GM21515 (cell line): ENCODE measurements around the gene GMIP.
A peak's percentile ranks its signal among the peaks of the same experiment; 100 is the strongest.

ENCODE experiments used
- ATAC-seq: cut with Tn5 transposase; IDR thresholded peaks from one replicate; pipeline ENCODE4 v1.9.1; 2021; ENCODE audit not compliant: unreplicated experiment

The GMIP gene

DNA sequence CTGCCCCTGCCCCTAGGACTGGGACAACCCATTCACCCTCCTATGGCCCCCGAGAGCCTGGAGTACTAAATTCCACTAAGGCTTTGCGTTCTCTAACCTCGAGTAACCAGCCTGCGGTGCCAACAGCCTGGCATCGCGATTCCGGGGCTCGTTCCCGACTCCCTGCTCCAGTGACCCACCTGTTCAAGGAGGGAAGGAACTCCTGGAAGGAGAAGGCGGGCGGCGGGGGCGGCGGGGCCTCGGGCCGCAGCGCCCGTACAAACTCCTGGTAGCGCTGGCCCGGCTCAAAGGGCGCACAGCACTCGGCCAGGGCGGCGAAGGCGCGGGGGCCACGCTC, 6.3 kb downstream of the GMIP start:
- no peak for ATAC-seq

DNA sequence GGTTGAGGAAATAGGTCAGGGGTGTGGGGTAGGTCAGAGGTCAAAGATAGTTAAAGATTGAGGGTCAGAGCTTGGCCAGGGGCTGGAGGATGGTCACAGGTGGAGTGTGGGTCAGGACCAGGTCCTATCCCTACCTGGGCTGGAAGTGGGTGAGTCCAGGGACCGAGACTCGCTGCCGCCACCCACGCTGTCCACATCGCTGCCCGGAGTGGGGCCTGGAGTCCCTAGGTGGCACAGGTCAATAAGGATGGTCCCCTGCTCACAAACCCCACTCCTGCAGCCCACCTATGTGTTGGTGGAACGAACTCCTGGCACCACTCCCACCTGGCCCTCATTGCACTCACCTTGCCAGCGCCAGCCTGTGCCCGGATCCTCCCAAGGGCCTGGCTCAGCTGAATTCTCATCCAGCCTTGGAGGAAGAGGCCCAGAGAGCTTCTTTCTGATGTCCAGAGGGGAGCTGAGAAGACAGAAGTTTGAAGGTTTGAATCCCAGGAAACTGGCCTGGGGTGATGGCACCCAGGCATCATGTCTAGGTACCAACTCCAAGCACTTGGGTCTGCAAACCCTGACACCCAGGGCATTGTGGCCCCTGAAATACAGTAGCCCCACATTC, 6.8 kb downstream of the GMIP start:
- no peak for ATAC-seq

DNA sequence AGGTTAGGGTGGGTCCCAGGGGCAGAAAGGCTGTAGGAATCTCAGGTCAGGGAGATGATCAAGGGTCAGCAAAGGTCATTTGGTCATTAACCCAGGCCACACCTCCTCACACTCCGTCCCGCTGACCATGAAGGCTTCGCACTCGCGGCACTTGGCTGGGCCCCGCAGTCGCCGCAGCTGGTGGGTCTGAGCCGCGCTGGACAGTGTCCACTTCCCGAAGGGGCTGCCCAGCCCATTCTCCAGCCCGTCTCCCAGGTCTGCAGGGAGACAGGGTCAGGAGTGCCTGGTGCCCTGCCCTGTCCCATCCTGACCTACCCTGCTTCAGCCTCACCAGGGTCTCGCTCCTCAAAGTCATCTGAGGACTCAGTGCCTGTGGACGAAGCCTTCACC, 8.1 kb downstream of the GMIP start:
- ATAC-seq: no peak

DNA sequence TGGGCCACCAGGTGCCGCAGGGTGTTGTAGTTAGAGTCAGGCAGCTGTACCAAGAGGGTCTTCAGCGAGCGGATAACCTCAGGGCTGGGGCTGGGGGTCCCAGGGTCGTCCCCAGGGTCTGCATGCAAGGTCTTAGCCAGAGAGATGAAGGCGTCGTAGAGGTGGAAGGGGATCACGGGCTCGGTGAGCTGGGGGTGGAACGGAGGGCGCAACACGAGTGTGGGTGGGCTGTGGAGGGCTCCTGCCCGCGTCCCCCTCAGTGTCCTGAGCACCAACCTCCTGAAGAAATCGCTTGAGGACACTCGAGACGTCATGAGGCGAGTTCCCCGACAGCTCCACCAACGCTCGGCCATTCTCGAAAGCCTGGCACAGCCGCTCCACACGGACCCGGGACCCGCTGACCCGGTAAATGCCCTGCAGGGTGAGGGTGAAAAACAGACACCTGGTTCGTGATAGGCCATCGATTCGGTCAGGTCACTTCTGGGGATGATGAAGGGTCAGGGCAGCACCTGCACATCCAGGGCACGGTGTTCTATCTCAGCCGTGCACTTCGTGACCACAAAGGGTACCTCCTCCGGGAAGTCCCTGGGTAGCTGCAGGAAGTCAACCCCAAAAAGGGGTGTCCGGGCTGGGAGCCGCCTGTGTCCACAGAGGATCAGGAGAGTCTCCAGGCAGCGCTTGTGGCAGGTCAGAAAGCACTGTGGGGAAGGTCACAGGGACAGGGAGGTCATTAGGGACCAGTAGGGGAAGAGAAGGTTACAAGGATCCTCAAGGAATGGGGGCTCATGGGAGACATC, 8.7 kb downstream of the GMIP start:
- ATAC-seq: no peak

DNA sequence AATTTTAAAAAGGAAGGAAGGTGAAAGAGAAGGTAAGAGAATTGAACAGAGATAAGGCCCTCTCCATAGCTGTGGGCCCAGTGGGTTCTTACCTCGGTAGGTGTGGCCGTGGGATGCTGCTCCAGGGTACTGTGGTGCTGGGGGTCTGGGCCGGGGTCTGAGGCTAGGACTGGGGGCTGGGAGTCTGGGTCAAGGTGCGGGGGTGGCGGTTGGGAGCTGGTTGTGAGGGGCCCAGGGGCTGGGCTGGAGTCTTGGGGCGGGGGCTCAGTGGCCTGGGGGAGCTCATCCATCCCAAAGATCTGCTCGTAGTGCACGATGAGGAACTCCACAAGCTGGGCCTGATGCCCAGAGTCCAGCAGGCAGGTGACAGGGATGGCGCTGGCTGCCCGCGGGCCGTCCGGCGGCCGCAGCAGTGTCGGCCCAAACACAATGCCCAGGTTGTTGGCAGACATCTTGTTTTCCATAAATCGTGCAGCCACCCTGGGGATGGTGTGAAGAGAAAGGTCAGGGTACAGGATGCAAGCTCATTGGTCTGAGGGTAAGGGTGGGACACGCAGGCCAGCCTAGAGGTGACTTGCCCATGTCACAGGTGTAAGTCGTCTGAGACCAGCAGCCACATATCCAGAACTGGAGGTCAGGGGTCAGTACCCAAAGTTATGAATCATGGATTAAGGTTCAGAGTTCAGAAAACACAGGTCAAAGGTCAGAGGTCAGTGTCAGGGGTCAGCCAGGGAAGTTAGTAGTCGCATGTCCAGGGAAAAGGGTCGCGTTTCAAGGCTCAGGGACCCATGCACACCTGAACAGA, 9.5 kb downstream of the GMIP start:
- no peak for ATAC-seq

DNA sequence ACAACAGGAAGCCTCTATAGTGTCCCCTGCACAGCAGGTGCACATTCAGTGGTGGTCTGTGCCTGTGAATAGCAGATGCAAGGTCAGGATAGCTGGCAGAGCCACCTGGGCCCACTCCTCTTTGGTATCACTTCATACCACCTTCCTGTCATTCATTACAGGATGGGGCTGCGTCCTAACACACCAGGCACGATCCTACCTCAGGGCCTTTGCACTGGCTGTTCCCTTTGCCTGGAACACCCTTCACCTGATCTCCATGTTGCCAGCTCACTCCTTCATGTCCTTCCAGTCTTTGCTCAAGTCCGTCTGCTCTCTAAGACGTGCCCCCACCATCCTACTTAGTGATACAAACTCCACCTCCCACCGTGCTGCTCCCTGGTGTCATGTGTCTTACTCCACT, 10.8 kb downstream of the GMIP start:
- no peak for ATAC-seq

DNA sequence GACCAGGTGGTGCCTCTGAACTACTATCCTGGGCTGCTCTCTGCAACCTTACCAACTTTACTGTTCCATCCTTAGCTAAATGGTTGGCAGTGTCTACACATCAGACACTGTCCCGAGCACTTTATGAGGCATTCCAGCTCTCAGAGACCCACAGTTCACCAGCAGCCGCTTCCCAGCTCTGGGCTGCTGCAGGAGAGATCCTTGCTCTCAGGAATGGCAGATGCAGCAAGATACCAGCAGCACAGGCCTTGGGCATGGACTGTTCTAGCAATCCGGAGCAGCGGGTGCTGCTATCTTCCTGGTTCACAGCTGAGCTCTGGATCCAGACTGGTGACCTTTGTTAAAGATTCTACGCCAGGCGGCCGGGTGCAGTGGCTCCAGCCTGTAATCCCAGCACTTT, 12.1 kb downstream of the GMIP start:
- ATAC-seq: no peak

DNA sequence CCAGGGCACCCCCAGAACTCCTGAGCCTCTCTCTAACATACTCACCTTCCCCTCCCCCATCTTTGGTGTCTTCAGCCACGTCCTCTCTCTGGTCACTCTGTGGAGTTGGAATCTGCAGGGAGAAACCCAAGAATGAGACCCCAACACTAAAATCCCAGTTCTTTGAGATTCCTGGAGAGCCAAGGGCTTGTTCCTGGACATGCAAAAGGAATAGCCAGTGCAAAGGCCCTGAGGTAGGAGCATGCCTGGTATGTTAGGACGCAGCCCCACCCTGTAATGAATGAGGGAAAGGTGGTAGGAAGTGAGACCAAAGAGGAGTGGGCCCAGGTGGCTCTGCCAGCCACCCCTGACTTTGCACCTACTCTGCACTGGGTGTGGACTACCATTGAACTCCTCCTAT, 13.0 kb downstream of the GMIP start:
- no peak for ATAC-seq

DNA sequence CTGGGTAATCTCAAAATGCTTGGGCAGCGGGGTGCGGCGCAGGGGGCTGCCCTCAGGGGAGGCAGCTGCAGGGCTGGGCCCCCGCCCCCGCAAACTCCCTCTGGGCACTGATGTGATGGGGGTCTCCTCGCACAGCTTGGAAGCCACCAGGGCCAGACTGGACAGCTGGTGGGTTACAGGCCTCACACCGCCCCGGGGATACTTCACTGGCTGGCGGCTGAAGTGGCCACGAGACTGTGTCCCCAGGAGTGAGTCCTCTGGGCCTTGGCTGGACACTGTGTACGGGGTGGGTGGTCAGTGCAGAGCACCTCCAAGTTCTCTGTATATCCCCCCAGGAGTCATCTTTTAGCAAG, 13.4 kb downstream of the GMIP start:
- ATAC-seq: no peak

DNA sequence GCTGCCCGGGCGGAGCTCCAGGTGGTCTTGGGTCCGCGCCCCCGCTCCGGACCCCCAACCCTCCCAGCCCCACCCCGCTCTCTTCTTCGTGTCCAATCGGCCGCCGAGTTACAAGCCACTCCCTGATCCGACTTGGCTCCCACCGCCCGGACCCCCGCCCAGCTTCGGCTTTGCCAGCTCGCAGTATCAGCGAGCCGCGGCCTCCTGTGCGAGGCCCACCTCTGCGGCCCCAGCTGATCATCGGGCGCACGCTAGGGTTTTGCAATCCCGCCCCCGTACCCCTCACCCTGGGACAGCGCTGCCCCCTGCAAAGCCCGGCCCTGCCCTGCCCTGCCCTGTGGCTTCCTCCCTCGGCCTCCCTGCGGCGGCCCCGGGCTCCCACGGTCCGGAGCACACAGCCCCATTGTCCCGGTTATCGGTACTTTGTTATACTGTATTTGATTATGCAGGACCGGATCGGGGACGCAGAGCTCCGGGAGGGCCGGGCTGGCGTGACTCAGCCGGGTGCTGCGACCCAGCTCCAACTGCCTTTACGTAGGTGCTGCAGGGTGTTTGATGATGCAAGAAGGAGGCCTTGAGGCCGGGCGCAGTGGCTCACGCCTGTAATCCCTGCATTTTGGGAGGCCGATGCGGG, 14.8 kb downstream of the GMIP start:
- no peak for ATAC-seq

DNA sequence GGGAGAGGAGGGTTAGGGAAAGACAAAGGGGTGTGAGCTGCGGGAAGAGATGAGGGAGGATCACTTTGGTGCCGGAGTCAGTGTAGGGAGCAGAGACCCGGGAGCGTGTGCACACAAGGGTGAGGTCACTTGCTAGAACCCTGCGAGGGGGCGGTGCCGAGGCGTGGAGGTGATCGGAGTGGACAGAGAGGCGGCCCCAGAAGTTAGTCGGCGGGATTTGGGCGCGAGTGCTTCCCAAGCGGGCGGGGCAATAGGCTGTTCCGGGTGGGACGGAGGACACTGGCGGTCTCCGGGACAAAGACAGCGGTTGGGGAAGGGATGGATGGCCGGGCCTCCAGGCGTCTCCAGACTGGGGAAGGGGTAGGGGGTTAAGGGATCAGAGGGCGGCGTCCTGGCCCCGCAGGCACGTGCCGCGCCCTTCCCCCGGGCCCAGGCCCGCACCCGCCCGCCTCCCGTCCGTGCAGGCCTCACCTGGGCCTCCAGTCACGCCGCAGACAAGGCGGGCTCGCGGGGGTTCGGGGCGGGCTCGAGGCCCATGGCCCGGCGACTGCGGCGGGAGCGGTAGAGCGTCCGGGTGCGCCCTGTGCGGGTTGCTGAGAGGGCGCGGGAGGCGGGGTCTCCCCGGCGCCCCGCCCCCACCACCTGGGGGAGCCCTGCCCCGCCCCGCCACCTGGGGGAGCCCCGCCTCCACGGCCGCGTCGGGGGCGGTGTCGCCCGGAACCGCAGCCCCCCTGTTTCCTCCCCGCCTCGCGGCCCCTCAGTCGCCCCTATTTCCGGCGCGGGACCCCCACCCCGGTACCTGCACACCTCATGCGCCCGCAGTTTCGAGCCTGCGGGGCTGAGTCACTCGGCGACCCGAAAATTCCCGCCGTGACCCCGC, 15.6 kb downstream of the GMIP start, which contains the start of gene LPAR2:
LPAR2 (minus strand) TSS at position 600 of the 880 bp plus-strand sequence. CDS start 945 bp downstream, outside the sequence.
- peak; percentile 49 for ATAC-seq

DNA sequence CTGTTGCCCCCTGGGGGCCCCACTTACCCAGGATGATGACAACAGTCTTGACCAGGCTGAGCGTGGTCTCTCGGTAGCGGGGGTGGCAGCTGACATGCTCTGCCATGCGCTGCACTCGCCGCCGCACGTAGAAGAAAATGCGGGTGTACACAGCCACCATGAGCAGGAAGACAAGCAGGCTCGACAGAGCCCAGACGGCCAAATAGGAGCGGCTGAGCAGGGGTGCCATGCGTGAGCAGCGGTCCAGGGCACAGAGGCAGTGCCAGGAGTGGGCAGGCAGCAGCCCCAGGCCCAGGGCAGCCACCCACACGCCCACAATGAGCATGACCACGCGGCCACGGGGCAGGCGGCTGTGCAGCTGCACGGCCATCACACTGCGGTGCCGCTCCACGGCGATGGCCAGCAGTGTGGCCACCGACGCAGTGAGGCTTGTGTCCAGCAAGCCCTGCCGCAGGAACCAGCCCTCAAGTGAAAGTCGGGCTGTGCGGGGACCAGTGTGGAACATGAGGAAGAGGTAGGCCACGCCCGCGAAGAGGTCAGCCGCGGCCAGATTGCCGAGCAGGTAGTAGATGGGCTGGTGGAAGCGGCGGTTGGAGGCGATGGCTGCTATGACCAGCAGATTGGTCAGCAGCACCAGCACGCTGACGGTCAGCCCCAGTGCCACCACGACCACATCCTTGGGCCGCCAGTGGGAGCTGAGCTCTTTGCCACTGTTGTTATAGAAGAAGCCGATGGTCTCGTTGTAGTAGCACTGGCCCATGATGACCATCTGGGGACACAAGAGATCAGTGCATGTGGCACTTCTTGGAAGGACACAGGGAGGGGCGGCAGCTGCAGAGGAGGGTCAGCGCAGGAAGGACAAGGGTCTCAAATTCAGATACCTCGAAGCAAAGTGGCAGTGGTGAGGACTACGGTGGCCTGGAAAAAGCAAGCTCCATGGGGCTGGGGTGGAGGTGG, 16.7 kb downstream of the GMIP start:
- no peak for ATAC-seq

DNA sequence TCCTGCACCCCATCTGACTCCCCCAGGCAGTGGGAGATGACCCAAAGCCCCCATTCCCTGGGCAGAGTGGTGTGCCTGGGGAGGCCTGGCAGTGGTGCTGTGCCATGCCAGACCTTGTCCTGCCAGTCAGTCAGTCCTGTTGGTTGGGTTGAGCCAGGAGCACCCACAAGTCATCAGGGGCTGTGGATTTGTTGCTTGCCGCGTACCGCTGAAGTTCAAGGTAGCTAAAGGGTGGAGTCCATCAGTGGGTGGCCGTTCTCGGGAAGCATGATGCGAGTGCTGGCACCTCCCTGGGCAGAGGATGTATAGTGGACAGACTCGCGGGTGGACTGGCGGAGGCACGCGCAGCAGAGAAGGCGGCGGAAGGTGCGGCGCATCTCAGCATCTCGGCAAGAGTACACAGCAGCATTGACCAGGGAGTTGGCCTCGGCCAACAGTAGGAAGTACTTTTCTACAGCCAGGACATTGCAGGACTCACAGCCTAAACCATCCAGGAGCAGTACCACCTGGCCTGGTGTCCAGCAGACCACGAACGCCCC, 19.4 kb downstream of the GMIP start:
- no peak for ATAC-seq

DNA sequence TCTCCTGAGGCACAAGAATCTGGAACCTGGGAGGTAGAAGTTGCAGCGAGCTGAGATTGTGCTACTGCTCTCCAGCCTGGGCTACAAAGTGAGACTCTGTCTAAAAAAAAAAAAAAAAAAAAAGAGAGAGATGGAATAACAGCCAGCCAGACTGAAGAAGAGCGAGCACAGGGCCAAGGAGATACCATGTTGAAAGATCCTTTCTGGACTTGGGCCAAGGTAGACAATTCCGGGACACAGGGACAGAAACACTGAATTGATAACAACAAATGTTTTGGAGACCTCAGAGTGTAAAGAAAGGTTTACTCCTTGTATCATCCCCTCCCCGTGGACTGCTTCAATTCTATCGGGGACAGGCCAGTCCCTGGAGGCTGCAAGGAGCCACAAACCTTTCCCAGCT, 20.1 kb downstream of the GMIP start:
- ATAC-seq: no peak

DNA sequence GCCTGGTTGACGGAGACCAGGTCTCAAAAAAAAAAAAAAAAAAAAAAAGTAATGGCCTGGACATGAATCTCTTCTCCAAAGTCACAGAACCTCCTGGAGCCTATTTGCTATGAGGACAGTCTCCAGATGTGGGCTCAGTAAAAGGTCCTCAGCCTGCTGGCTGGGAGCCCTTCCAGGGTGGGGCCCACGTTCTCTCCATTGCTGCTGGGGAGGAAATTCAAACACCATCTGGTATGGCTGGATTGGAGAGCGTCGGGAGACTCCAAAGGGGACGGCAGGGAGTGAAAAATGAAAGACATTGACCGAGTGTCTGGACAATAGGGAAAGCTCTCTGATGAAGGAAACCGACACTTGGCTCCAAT, 23.6 kb downstream of the GMIP start:
- ATAC-seq: no peak

DNA sequence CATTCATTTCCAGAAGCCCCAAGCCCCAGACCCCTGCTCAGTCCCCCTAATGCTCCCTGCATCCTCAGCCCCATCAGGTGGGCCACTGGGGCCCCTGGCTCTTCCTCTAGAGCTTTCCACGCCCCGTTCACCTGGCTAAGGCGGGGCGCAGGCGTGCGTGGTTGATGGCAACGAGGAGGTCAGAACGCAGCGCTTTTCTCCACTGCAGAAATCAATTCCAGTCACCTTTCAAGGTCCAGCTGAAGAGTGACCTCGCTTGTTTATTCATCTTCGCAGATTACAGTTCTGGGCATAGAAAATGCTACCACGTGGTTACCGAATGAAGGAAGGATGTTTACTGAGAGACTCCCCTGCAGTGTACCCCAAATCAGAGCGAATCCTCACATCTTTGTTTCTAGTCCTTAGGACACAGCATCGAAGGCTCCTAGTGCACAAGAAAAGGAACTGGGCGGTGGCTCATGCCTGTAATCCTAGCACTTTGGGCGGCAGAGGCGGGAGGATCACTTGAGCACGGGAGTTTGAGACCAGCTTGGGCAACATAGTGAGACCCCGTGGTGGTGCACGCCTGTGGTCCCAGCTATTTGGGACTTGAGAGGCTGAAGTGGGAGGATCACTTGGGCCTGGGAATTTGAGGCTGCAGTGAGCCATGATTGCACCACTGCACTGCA, 24.1 kb downstream of the GMIP start:
- no peak for ATAC-seq

DNA sequence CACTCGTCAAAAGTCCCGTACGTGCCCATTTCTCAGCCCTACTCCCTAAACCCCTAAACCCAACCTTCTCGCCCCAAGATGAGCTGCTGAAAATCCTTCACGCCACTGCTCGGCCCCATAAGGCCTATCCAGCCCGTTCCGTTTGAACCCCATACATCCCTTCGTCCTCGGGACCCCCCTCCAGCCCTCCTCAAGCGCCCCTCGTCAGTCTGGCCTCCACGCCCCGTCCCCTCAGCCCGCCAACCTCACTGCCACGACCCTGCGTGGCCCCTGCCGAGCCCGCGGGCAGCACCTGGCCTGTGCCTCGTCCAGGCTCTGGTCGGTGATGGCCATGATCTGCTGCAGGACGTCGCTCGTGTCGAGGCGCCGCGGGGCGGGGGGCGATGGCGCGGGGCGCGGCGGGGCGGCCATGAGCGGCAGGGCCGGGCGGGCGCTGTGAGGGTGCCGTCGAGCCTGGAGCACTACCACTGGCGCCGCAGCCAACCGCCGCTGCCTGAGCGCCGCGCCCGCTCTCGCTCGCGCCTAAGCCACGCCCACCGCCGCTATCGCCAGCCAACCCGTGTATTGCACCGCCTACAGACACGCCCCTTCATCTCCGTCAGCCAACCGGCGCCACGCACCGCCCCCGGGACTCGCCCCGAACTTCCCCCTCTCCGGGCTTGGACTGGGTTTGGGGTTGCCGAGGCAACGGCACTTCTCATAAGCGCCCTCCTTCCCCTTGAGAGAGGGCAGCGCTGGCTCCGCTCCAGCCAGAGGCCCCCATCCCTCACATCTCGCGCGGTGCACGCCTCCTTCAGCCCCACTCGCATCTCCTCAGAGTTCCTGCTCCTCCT, 25.0 kb downstream of the GMIP start, which contains the start of gene PBX4:
PBX4 (minus strand) TSS at position 469 of the 833 bp plus-strand sequence; CDS start at position 411, 58 bp downstream.
- peak; percentile 89 for ATAC-seq

DNA sequence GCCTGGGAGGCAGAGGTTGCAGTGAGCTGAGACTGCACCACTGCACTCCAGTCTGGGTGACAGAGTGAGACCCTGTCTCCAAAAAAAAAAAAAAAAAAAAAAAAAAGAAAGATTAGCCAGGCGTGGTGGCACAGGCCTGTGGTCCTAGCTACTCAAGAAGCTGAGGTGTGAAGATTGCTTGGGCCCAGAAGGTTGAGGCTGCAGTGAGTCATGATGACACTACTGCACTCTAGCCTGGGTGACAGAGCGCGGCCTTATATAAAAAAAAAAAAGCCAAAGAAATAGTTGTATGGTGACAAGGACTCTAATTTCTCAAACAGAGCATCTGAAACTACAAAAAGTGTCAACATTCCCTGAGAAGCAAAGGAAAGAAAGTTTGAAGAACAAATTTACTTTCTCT, 28.4 kb downstream of the GMIP start:
- ATAC-seq: no peak
